ENCODE data around the gene TMEM131.
"Not testable (repeated sequence)": the region's sequence is repeated elsewhere in the genome, so short reads cannot be mapped to it uniquely, and the experiment has no call there.

TMEM131 gene

DNA sequence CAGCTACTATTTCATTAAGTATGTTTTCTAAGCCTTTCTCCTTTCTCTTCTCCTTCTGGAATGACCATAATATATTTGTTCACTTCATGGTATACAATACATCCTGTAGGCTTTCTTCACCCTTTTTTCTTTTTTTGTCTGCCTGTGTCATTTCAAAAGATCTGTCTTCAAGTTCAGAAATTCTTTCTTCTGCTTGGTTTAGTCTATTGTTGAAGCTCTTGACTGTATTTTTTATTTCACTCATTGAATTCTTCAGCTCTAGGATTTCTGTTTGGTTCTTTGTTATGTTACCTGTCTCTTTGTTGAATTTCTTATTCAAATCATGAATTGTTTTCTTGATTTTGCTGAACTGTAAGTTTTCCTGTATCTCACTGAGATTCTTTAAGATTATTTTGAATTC, 109.9 kb downstream of the TMEM131 start:
- POLR2A ChIA-PET: no interaction called here

DNA sequence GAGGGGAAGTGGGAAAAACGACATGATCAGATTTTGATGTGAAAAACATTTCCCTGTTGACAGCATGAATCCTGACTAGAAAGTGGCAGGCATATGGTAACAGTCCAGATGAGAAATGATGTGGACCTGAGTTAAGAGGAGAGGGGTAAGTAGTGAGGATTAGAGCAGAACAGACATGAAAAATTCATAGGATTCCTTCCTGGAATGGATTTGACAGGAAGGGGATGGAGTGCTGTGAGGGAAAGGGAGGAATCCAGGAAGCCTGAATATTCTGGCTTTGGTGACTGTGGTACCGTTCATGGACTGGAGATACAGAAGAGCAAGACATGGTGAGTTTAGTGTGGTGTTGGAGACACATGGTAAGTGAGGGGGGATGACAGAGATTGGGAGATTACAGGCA, 115.4 kb downstream of the TMEM131 start:
- TF ChIP-seq, protein P1, sequence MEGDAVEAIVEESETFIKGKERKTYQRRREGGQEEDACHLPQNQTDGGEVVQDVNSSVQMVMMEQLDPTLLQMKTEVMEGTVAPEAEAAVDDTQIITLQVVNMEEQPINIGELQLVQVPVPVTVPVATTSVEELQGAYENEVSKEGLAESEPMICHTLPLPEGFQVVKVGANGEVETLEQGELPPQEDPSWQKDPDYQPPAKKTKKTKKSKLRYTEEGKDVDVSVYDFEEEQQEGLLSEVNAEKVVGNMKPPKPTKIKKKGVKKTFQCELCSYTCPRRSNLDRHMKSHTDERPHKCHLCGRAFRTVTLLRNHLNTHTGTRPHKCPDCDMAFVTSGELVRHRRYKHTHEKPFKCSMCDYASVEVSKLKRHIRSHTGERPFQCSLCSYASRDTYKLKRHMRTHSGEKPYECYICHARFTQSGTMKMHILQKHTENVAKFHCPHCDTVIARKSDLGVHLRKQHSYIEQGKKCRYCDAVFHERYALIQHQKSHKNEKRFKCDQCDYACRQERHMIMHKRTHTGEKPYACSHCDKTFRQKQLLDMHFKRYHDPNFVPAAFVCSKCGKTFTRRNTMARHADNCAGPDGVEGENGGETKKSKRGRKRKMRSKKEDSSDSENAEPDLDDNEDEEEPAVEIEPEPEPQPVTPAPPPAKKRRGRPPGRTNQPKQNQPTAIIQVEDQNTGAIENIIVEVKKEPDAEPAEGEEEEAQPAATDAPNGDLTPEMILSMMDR (IDR thresholded peaks at IDR 0.05; ENCODE audit: control extremely low read depth, extremely low read depth, low read depth, missing control alignments): no peak
- DNase-seq (ENCODE audit: extremely low spot score): no peak
- CTCF ChIA-PET: no interaction called here
- POLR2A ChIA-PET: no interaction called here

More for the DNA sequence above, 109.9 kb downstream of the TMEM131 start:
- TF ChIP-seq, protein P1 (IDR thresholded peaks at IDR 0.05; ENCODE audit: control extremely low read depth, extremely low read depth, low read depth, missing control alignments): no peak
- CTCF ChIA-PET: interaction anchor here (1.0 to 1.9 kb wide), 2 partner anchors 10 to 13 kb away, joined by 3 to 5 read pairs; no protein-coding TSS in a partner anchor
- no peak for DNase-seq (ENCODE audit: extremely low spot score)

- POLR2A ChIA-PET: no interaction called here
Measured at GRCh38 chr2:97878865-97879264, 116.9 kb downstream of the TMEM131 start.

DNA sequence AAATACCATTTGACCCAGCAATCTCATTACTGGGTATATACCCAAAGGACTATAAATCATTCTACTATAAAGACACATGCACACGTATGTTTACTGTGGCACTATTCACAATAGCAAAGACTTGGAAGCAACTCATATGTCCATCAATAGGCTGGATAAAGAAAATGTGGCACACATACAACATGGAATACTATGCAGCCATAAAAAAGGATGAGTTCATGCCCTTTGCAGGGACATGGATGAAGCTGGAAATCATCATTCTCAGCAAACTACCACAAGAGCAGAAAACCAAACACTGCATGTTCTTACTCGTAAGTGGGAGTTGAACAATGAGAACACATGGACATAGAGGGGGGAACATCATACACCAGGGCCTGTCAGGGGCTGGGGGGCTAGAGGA, 117.4 kb downstream of the TMEM131 start:
- POLR2A ChIA-PET; CTCF ChIA-PET; DNase-seq (ENCODE audit: extremely low spot score): not testable (repeated sequence)

More at GRCh38 chr2:97878865-97879264, 116.9 kb downstream of the TMEM131 start:
- TF ChIP-seq, protein P1 (IDR thresholded peaks at IDR 0.05; ENCODE audit: control extremely low read depth, extremely low read depth, low read depth, missing control alignments): no peak
- CTCF ChIA-PET: no interaction called here
- DNase-seq (ENCODE audit: extremely low spot score): no peak

GRCh38 chr2:97871096-97871780, 124.5 kb downstream of the TMEM131 start:
- DNase-seq (ENCODE audit: extremely low spot score): no peak
- ChIA-PET CTCF (interaction anchor here (1.2 to 5.5 kb wide), 2 partner anchors 11 to 37 kb away, joined by 3 to 16 read pairs; no protein-coding TSS in a partner anchor), POLR2A (interaction anchor here (1.2 kb wide), 1 partner anchor 141 kb away, joined by 8 read pairs; no protein-coding TSS in a partner anchor)
- TF ChIP-seq, protein P1 (IDR thresholded peaks at IDR 0.05; ENCODE audit: control extremely low read depth, extremely low read depth, low read depth, missing control alignments): no peak

DNA sequence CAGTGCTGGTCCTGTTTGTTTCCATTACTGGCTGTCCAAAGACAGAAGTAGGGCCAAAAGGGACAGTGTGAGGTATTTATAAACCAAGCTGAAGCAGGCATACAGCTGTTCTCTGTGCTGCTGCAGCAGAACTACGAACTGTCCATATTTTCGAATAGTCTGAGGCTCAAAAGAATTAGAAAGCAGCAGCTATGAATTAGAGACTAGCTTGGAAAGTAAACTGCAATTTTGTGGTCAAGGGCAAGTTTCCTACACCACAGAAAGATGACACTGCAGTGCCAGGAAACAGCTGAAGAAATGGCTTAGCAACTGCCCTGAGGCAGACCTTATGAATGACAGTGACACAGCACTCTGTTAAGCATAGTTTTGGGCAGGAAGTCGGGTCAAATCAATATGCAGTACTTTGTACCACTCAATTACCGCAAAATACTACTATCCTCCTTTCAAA, 125.3 kb downstream of the TMEM131 start:
- DNase-seq (ENCODE audit: extremely low spot score): peak; percentile 71
- TF ChIP-seq, protein P1 (IDR thresholded peaks at IDR 0.05; ENCODE audit: control extremely low read depth, extremely low read depth, low read depth, missing control alignments): peak; percentile 27
- CTCF ChIA-PET: interaction anchor here (1.2 to 5.5 kb wide), 2 partner anchors 12 to 37 kb away, joined by 3 to 16 read pairs; no protein-coding TSS in a partner anchor
- POLR2A ChIA-PET: interaction anchor here (1.2 kb wide), 1 partner anchor 142 kb away, joined by 8 read pairs; no protein-coding TSS in a partner anchor

DNA sequence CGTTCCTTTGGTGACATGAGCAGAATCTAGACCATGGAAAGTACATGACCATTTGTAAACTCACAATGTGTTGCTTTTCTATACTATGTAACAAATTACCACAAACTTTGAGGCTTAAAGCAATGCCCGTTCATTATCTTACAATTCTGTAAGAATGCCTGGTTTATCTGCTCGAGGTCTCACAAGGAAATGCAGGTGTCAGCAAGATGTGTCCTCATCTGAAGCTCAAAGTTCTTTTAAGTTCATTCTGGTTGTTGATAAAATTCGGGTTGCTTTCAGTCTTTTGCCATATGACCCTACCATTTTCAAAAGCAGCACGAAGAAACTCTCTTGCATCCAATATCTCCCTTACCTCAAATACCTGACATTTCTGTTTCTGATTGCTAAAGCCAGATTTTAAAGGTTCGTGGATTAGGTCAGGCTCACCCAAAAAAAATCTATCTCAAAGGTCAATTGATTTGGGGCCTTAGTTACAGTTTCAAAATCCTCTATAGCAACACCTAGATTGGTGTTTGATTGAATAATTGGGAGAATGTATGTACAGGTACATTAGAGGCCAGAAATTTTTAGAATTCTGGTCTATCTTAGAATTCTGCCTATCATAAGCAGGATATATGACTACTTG, 125.9 kb downstream of the TMEM131 start:
- POLR2A ChIA-PET: interaction anchor here (1.2 kb wide), 1 partner anchor 143 kb away, joined by 8 read pairs; no protein-coding TSS in a partner anchor
- DNase-seq (ENCODE audit: extremely low spot score): no peak
- CTCF ChIA-PET: interaction anchor here (1.2 to 5.5 kb wide), 3 partner anchors 13 to 38 kb away, joined by 3 to 16 read pairs (median 3); no protein-coding TSS in a partner anchor
- TF ChIP-seq, protein P1 (IDR thresholded peaks at IDR 0.05; ENCODE audit: control extremely low read depth, extremely low read depth, low read depth, missing control alignments): no peak

Measured in GM10248 (cell line).